HFFc6 (cell line): ENCODE data around the gene BYSL. TPM values are rescaled to one million over a fixed set of nuclear protein-coding genes. Genes with fewer than 3 reads are reported as not detected.

Source experiments
- DNase-seq: peaks from one replicate; pipeline ENCODE4 v3.0.0-alpha.2; 2018
- H3K27ac Mint-ChIP-seq: 2 replicates; pipeline ENCODE4 v1.8.0; 2020; ENCODE audit warnings: mild to moderate bottlenecking, mixed read lengths
- H3K27me3 Mint-ChIP-seq: 2 replicates; pipeline ENCODE4 v1.8.0; 2021; ENCODE audit warnings: mild to moderate bottlenecking, moderate library complexity, mixed read lengths; ENCODE audit not compliant: insufficient read depth
- H3K36me3 Mint-ChIP-seq: 2 replicates; pipeline ENCODE4 v1.8.0; 2021; ENCODE audit warnings: low read depth, mixed read lengths
- H3K4me1 Mint-ChIP-seq: 2 replicates; pipeline ENCODE4 v1.8.0; 2020; ENCODE audit warnings: low read depth, mixed read lengths
- H3K4me3 Mint-ChIP-seq: 2 replicates; pipeline ENCODE4 v1.8.0; 2020; ENCODE audit warnings: mild to moderate bottlenecking, moderate library complexity, mixed read lengths
- H3K9me3 Mint-ChIP-seq: 2 replicates; pipeline ENCODE4 v1.8.0; 2020; ENCODE audit warnings: mild to moderate bottlenecking, mixed read lengths
- total RNA-seq, 6 experiments: library from RNA; stranded (reverse); fragmentation: NEBNext Ultra II Directional; extraction: Animal tissue kit (Norgen Biotek cat#: 25700); gene quantifications; 2 replicates in 1 of 6; 3 replicates in 5 of 6; pipeline ENCODE4 v1.2.3, GENCODE V29; 2021
- TF ChIP-seq, protein P1 (sequence below): fragments of 200-600 bp; sonication (generic); IDR thresholded peaks from 2 replicates; pipeline ENCODE4 v1.5.0; 2021; ENCODE audit warnings: antibody characterized with exemption, mild to moderate bottlenecking

Gene BYSL
- total RNA-seq, 6 experiments from 2014 or later: 32.3 to 44.3 (median 33.5) TPM

DNA sequence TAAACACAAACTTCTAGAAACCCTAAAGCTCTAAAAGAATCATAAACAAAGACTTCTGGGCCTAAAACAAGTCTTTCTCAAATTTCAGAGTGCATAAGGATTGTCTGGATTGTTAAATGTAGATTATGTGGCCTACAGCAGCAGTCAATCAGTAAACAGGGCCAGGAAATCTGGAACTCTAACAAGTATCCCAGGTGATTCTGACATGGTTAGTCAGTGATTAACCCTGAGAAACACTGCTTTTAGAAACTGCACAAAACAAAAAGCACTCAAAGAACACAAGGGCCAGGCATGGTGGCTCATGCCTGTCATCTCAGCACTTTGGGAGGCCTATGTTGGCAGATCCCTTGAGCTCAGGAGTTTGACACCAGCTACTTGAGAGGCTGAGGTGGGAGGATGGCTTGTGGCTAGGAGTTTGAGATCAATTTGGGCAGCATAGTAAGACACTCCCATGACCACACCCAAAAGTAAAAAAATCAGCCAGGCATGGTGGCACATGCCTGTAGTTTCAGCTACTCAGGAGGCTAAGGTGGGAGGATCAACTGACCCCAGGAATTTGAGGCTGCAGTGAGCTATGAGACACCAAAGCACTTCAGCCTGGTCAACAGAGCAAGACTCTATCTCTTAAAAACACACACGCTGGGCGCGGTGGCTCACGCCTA is 6.3 kb upstream of the BYSL start:
- H3K27ac Mint-ChIP-seq: no peak overlapping the region
- peaks cover 24% of the 10 kb centered on the region for H3K4me1 Mint-ChIP-seq
- peaks cover 25% of the 10 kb centered on the region for H3K36me3 Mint-ChIP-seq
- H3K9me3 Mint-ChIP-seq: no peaks in the 10 kb centered on the region
- TF ChIP-seq, protein P1, sequence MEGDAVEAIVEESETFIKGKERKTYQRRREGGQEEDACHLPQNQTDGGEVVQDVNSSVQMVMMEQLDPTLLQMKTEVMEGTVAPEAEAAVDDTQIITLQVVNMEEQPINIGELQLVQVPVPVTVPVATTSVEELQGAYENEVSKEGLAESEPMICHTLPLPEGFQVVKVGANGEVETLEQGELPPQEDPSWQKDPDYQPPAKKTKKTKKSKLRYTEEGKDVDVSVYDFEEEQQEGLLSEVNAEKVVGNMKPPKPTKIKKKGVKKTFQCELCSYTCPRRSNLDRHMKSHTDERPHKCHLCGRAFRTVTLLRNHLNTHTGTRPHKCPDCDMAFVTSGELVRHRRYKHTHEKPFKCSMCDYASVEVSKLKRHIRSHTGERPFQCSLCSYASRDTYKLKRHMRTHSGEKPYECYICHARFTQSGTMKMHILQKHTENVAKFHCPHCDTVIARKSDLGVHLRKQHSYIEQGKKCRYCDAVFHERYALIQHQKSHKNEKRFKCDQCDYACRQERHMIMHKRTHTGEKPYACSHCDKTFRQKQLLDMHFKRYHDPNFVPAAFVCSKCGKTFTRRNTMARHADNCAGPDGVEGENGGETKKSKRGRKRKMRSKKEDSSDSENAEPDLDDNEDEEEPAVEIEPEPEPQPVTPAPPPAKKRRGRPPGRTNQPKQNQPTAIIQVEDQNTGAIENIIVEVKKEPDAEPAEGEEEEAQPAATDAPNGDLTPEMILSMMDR: no peak
- DNase-seq: no peak
- no peak overlapping the region for H3K4me3 Mint-ChIP-seq
- no peaks in the 10 kb centered on the region for H3K27me3 Mint-ChIP-seq

DNA sequence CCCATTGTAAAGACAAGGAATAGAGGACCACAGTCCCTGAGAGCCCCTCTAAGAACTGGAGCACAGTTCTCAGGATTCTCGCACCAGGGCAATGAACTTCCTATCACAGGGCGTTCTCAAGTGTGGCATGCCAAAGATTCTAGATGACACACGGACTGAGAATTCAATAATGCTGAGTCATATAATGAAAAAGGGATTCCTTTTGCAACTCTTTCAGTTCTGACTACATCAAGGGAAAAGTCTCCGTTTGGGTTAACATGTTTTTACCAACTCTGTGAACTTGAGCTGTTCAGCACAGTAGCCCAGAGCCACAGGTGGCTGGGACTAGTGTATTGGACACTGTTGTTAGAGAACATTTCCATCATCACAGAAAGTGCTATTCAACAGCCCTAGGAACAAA is 3.8 kb upstream of the BYSL start:
- Mint-ChIP-seq H3K27me3 (no peaks in the 10 kb centered on the region), H3K4me1 (peaks cover 33% of the 10 kb centered on the region), H3K27ac (peak overlapping the region; percentile 94), H3K36me3 (peaks cover 34% of the 10 kb centered on the region), H3K4me3 (peak overlapping the region; percentile 80), H3K9me3 (no peaks in the 10 kb centered on the region)
- TF ChIP-seq, protein P1: no peak
- DNase-seq: peak; percentile 93

DNA sequence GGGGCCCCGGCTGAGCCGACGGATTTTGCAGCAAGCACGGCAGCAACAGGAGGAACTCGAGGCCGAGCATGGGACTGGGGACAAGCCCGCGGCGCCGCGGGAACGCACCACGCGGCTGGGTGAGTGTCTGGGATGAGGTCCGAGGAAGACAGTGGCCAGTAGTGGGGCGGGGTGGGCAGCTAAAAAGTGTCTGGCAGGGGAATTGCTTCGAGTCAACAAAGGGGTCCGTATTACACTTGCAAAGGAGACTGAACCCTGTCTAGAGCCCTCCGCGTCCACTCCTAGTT is 356 bp downstream of the BYSL start:
- Mint-ChIP-seq H3K9me3 (no peaks in the 10 kb centered on the region), H3K4me1 (peaks cover 53% of the 10 kb centered on the region), H3K4me3 (peak overlapping the region; percentile 98), H3K27me3 (no peaks in the 10 kb centered on the region; the same call in 1 of the 2 replicates), H3K27ac (peak overlapping the region; percentile 99), H3K36me3 (peaks cover 29% of the 10 kb centered on the region)
- TF ChIP-seq, protein P1: no peak
- no peak for DNase-seq

DNA sequence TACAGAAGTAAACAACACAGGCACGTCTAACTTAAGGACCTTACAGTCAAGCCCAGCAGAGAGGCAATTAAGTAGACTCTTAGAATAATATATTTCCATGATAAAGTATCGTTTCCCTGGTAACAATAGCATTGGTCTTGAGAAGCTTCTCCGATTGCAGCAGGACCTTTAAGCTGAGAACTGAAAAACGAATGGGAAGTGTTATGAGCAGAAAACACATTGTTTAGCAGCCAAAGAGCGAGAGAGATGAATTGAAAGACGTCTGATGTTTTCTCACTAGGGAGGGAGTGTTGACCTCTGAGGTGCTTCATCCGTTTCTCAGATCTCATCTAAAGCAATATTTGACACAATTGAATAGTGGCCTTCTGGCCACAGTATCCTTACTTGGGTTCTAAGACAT is 855 bp downstream of the BYSL start:
- Mint-ChIP-seq H3K9me3 (no peaks in the 10 kb centered on the region), H3K27ac (peak overlapping the region; percentile 99), H3K4me1 (peaks cover 53% of the 10 kb centered on the region), H3K4me3 (peak overlapping the region; percentile 98), H3K36me3 (peaks cover 27% of the 10 kb centered on the region; the same call in 1 of the 2 replicates), H3K27me3 (no peaks in the 10 kb centered on the region; the same call in 1 of the 2 replicates)
- TF ChIP-seq, protein P1: no peak
- no peak for DNase-seq

DNA sequence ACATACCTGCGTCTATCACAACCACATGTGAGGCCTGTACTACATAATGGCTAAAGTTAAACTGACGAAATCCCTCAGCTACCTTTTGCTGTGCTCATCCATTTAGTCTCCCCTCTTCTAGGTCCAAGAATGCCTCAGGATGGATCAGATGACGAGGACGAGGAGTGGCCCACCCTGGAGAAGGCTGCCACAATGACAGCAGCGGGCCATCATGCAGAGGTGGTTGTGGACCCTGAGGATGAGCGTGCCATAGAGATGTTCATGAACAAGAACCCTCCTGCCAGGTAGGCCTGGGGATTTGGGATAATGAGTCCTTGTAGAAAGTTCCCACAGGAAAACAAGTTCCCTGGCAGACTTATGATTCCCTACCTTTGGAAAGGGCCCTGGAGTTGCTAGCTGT is 6.0 kb downstream of the BYSL start:
- no peak for DNase-seq
- Mint-ChIP-seq H3K27ac (peak overlapping the region; percentile 69), H3K27me3 (no peaks in the 10 kb centered on the region; the same call in 1 of the 2 replicates), H3K4me1 (peaks cover 30% of the 10 kb centered on the region), H3K9me3 (no peaks in the 10 kb centered on the region), H3K4me3 (no peak overlapping the region), H3K36me3 (peaks cover 32% of the 10 kb centered on the region)
- TF ChIP-seq, protein P1: no peak
